ENCODE data around the gene TADA2A.
A peak's percentile ranks its signal among the peaks of the same experiment; 100 is the strongest.
"Not testable (repeated sequence)": the region's sequence is repeated elsewhere in the genome, so short reads cannot be mapped to it uniquely, and the experiment has no call there.

The TADA2A gene

GRCh38 chr17:37425268-37425667 lies 18.6 kb downstream of the TADA2A start:
- TF ChIP-seq CTCF (IDR thresholded peaks at IDR 0.05; ENCODE audit: insufficient read depth, missing control alignments) = no peak
- DNase-seq (ENCODE audit: insufficient read length, low spot score) (no peak), FAIRE-seq (no peak)

GRCh38 chr17:37429039-37429438 lies 22.4 kb downstream of the TADA2A start:
- no peak for FAIRE-seq
- no peak for DNase-seq (ENCODE audit: insufficient read length, low spot score)
- TF ChIP-seq CTCF (IDR thresholded peaks at IDR 0.05; ENCODE audit: insufficient read depth, missing control alignments) = no peak

- DNase-seq (ENCODE audit: insufficient read length, low spot score) = no peak
- no peak for FAIRE-seq
- TF ChIP-seq CTCF (IDR thresholded peaks at IDR 0.05; ENCODE audit: insufficient read depth, missing control alignments) = no peak
Measured at GRCh38 chr17:37429453-37429852, 22.8 kb downstream of the TADA2A start.

- no peak for TF ChIP-seq CTCF (IDR thresholded peaks at IDR 0.05; ENCODE audit: insufficient read depth, missing control alignments)
- no peak for FAIRE-seq
- no peak for DNase-seq (ENCODE audit: insufficient read length, low spot score)
Measured at GRCh38 chr17:37430051-37430627, 23.5 kb downstream of the TADA2A start.

GRCh38 chr17:37432671-37433070 lies 26.0 kb downstream of the TADA2A start:
- no peak for FAIRE-seq
- no peak for DNase-seq (ENCODE audit: insufficient read length, low spot score)
- no peak for TF ChIP-seq CTCF (IDR thresholded peaks at IDR 0.05; ENCODE audit: insufficient read depth, missing control alignments)

- FAIRE-seq = no peak
- peak; percentile 42 for TF ChIP-seq CTCF (IDR thresholded peaks at IDR 0.05; ENCODE audit: insufficient read depth, missing control alignments)
- DNase-seq (ENCODE audit: insufficient read length, low spot score) = no peak
Measured at GRCh38 chr17:37438141-37438540, 31.5 kb downstream of the TADA2A start.

- TF ChIP-seq CTCF (IDR thresholded peaks at IDR 0.05; ENCODE audit: insufficient read depth, missing control alignments) = no peak
- FAIRE-seq = no peak
- no peak for DNase-seq (ENCODE audit: insufficient read length, low spot score)
Measured at GRCh38 chr17:37440424-37440823, 33.7 kb downstream of the TADA2A start.

- not testable (repeated sequence) for FAIRE-seq
Measured at GRCh38 chr17:37441369-37442014, 34.8 kb downstream of the TADA2A start.

More at GRCh38 chr17:37441369-37442014, 34.8 kb downstream of the TADA2A start:
- not testable (repeated sequence) for DNase-seq (ENCODE audit: insufficient read length, low spot score)
